CD1c-positive myeloid dendritic cell (primary cell): ENCODE data around the gene ST3GAL4.
A peak's percentile ranks its signal among the peaks of the same experiment; 100 is the strongest.

ENCODE experiments used
- DNase-seq: peaks from one replicate; pipeline ENCODE4 v3.0.0-alpha.2; 2016; ENCODE audit errors: extremely low spot score

The ST3GAL4 gene

DNA sequence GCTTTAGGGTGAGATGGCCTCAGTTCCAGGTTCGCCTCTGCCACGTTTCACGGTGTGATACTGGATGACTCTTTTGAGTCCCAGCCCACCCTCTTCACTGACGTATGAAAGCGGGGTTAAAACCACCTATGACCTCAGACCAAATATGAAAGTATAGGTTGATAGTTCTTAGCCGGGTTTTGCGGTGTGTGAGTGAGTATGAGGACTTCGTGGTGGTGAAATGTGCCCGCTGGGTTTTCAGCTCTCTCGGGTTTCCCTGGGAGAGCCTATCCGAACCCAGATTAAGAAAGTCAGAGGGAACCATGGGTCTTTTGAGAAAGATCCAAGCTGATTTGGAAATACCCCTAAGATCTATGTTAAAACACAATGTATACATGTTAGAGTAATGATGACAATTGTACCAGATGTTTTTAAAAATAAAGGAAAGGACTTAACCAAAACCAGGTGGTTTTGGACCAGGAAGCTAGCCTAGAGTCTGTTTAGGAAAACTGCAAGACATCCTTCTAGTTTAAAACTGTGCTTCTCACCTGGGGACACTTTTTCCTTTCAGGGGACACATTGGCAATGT is 25.8 kb upstream of the ST3GAL4 start:
- DNase-seq = no peak

DNA sequence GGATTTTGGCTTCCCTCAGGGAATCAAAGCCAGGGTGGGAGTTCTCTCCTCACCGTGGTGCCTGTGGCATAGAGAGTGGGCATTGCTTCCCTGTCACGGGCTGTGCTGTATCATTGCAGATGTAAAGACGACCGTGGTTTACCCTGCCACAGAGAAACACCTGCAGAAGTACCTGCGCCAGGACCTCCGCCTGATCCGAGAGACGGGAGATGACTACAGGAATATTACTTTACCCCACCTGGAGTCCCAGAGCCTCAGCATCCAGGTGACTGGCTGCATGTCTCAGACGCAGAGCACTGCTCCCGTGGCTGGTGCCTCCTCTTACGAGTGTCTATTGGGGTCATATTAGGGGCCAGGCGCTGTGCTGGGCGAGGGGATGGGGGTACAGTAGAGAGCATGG is 24.2 kb upstream of the ST3GAL4 start:
- no peak for DNase-seq

DNA sequence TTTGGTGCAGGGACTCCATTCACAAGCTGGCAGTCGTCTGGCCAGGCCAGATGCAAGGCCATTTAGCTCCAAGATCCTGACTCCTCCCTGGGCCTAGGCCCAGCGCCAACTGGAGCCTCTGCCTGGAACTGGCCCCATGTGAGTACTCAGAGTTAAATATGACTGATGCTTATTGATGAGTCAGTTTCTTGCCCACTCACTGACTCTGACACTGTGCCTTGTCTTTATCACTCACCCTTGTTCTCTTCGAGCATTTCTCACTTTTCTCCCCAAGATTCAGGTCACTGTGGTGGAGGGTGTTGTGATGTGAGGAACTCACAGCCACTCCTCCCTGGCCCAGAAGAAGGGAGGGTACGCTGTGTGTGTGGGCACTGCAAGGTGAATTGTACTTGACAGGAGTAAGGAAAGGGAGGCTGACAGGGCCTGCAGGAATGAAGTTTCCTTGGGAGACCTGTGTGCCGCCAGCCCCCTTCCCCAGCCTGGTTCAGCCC is 23.2 kb upstream of the ST3GAL4 start:
- DNase-seq = no peak

DNA sequence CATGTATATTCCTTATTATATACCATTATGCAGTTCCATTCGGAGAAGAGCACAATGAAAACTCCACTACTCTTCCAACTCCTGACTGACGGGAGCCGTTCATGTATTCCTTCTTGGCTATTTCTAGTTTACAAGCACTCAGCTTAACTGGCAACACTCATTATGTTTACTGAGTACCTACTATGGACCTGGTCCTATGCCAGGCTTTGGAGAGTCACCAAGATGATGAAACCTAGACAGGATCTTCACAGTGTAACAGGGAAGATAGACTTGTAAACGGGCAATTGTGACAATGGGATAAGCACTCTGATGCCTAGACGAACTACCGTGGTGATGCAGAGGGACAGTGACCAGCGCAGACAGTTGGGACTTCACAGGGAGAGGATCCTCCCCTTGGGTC is 22.3 kb upstream of the ST3GAL4 start:
- no peak for DNase-seq

DNA sequence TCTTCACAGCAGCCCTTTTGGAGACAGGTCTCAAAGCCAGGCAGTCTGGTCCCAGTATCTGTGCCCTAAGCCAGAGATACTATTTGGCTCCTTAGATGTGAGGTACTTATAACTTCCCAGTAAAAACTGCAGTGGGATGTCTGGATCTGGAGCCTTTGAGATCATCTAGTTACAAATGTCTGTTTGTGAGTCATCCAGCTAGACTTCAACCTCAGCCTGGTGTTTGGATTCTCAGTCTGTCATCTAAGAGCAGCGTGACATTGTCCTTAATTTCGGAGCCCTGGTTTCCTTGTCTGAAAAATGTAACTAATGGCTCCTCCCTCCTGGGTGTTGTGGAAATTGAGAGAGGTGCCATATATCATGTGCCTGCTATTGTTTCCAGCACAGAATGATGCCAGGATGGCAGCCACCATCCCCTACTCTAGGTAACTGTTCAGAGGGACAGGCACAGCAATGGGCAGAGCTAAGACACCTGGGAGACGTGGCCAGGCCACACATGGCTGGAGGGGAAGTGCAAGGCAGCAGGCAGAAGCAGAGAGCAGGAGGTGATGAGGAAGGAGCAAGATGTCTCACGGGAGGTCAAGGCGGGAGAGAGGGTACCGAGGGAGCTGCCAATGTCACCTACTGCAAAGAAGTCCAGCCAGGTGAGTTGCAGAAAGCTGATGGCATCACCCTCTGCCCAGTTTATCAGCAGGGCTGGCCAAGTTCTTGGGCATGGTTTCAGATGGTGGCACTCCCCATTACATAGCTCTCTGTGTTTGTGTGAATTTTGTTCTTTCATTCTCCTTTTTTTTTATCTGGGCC is 20.6 kb upstream of the ST3GAL4 start:
- no peak for DNase-seq

DNA sequence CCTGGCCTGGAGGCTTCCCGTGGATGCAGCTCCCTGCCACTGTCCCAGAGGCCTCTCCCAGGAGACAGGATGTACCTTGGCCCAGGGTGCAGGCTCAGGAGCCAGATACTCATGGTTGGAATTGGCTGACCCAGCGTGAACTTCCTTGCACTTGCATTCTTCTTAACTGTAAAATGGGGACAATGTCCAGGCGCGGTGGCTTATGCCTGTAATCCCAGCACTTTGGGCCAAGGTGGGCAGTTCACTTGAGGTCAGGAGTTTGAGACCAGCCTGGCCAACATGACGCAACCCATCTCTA is 20.1 kb upstream of the ST3GAL4 start:
- DNase-seq = no peak

DNA sequence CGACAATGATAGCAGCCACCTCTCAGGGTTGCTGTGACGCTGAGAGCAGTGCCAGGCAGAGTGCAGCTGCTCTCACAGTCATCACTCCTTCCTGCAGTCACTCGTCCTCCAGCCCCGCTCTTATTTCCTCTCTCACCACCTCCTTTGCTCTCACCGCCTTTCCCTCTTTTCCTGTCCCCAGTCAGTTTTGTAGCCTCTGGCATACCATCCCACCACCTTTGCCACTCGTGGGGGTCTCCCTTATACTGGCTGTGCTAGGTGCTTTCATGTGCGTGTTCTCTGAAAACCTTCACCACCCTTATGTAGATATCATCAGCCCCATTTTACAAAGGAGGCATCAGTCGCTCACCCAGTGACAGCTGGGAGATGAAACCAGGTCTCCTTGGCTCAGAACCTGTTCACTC is 19.3 kb upstream of the ST3GAL4 start:
- DNase-seq = no peak

DNA sequence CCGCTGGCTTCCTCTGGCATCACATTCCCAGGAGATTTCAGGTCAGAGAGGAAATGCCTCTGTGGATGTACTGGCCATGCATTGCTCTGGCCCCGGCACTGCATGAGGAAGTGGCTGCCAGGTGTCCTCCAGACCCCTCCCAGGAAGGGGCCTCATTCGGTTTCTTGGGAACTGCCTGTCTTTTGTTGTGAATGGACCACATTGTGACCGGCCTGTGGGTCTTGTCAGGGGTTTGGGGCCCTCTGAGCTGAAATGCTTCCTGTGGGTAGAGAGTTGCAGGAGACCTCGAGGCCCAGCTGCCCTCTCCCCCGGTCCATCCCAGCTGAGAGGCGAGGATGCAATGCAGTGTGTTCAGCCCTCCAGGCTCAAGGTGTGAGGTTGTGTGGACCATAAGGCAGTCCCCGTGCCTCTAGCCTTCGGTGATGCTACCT is 18.8 kb upstream of the ST3GAL4 start:
- DNase-seq = no peak

DNA sequence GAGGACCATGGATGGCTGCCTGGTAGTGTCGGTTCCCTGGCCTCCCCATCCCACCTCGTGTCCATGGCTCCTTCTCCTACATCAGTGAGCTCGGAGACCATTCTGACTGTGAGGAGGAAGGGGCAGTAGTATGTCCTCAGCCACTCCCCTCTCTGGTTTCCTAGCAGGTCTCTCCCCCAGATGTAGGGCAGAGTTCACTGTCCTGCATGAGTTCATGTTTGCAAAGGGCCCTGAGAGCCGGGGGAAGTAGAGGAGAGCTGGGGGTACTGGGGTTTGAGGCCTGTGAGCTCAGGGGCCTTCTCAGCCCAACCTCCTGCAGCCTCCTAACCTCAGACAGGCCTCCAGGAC is 18.4 kb upstream of the ST3GAL4 start:
- DNase-seq = no peak

DNA sequence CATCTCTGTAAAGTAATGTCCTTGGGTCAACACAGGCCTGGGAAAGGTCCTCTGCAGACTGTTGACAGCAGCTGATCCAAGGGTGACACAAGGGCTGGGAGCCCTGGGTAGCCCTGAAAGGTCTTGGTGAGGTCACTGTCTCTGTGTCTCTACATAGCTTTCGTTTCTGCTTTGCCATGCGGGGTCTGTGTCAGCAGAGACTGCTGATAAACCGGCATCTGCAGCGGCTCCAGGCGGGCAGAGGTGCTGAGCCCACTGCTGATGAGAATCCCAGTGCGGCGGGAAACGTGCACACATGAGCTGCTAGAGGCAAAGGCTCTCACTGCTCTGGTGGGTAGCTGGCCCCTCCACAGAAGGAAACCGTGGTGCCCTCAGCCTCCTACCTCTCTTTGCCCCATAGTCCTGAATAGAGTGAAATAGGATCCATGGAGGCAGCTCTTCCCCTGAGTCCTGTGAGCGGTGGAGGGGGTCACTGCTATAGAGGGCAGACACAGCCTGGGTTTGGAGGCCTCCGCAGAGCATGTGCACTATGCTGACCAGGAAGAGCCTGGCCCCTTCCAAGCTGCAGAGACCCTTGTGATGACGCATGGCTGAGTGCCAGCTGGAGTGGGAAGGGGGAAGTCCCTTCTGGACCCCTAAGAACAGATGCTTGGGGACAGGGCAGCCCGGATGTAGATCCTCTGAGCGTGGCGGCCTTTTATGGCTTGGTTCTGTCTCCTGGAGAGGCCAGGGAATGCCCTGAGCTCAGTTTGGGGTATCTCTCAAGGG is 17.8 kb upstream of the ST3GAL4 start:
- DNase-seq = peak; percentile 35

DNA sequence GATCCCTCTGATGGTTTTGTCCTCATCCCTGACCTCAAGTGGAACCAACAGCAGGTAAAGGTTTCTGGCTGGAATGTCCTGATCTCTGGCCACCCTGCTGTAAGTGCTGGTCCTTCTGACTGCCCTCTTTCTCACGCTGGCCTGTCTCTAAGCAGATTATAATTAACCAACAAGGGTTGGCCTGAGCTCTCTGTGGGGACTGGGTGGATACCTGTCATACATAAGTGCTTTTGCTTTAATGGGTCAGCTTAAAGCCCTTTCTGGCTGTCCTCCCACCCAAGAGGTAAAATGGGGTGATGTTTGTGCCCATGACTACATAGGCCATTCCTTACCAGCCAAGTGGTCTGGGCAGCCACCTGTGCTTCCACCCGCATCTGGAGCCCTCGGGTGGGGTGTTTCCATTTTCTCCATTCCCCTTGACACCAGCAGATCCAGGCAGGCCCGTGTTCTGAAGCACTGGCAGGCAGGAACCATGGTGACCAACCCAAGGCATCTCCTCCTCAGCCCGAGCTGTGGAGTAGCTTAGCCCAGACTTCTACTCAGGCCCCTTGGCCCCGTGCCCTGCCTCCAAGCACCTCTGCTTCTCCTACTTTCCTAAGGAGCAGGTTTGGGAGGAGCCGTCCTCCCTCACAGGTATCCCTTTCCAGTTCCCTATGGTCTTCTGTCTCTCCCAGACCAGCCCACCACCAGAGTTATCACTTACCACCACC is 17.0 kb upstream of the ST3GAL4 start:
- DNase-seq = no peak

DNA sequence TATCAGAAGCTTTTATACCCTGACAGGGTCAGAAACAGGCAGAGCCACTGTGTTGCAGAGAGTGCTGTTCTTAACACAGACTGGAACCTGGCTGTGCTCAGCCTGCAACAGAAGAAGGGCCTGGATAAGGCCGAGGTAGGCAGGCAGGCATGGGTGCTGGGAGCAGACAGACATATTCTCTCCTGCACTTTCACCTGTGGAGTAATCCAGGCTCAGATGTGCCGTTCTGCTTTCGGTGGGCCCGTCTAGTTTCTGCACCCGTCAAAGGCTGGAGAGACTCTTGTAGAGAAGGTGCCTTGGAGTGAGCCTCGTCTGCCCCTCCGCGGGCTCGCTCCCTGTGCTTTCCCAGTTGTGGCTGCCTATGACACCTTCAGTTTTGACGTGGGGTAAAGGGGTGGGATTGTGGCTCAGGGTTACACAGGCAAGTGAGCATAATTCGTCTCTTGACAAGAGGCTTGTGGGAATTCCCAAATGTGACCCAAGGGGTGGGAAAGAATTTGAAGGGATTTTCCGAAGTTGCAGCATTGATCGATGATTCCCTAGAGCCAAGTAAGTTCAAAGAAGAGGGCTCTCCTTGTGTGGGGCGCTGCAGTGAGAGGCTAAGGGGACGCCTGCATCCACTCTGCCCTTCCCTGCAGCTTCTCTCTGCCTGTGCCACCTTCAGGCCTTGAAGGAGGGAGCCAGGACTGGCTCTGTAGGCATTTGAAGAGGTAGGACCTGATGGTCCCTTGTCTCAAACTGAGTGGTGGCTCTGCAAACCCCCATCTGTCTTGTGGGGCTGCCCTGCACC is 16.2 kb upstream of the ST3GAL4 start:
- no peak for DNase-seq

DNA sequence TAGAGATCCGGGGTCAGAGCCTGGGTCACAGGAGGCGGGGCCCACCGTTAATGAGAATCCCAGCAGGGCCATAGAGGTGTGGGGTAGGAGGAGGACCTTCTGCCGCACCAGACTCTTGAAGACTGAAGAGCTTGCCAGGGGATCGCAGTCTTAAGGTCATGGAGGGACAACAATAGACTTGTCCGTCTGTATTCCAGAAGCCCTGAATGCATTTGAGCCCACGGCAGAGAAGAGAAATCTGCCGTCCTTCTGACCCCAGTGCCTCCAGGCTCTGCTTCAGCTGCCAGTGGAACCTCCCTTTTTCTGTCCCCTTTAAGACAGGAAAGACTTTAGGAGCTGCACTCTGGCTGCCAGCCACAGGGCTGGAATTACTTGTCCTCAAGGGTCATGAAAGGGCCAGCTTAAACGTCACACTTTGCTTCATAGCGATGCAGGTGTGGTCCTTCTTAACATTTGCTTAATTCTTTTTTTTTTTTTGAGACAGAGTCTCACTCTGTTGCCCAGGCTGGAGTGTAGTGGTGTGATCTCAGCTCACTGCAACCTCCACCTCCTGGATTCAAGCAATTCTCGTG is 15.5 kb upstream of the ST3GAL4 start:
- DNase-seq = no peak

DNA sequence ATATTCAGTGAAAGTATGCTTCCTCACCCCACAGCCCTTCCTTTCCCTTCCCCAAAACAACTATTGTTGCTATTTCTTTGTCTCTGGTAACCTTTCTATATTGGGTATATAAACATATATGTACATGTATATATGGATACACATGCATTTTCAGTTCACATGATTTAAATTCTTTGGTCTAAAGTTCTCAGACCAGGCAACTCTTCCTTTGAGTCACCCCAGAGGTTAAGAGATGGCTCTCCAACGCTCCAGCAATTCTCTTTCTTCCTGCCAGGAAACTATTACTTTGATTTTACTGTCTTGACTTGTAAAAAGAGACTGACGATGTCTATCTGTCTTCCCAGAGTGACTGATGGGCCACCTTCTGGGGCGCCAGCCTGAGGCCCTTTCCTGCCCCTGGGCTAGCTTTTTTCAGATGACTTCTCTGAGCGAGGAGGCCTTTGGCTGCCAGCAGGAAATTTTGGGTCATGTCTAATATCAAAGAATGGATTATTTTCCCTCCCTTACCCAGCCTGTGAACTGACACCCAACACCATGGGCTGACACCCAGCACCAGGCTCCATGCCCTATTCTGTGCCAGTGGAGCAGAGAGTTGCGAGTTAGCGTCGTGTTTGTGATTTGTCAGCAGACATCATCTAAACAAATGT is 14.4 kb upstream of the ST3GAL4 start:
- DNase-seq = no peak

DNA sequence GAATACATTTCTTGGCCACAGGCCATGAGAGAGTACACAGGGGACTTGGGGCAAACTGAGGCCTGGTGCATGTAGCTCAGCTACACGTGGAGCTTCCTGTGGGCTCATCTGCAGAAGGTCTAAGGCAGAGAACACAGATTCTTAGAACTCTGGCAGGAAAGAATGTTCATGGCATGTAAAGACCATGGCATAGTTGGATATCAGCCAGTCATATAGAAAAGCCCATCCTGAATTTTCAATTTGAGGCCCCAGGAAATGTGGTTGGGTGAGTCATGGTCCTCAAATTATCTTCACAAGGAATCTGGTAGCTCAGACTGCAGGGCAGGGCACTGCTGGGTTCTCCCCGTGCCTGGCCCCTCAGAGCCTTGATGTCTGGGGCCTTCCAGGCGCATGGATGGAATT is 13.7 kb upstream of the ST3GAL4 start:
- no peak for DNase-seq

DNA sequence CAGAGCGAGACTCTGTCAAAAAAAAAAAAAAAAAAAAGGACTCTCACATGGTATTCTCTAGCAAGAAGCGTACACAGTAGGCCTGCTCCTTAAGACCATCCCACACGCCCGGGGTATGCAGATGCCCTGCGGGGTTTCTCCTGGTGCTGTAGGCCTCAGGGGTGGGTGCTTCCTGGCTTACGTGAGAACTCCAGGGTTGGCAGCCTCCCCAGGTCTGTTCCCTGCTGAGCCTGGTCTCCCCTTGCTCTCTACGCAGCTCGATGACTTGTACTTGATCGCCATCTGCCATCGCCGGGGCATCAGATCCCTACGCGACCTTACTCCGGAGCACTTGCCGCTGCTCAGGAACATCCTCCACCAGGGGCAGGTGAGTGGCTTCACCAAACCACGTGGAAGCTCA is 12.4 kb upstream of the ST3GAL4 start:
- no peak for DNase-seq

DNA sequence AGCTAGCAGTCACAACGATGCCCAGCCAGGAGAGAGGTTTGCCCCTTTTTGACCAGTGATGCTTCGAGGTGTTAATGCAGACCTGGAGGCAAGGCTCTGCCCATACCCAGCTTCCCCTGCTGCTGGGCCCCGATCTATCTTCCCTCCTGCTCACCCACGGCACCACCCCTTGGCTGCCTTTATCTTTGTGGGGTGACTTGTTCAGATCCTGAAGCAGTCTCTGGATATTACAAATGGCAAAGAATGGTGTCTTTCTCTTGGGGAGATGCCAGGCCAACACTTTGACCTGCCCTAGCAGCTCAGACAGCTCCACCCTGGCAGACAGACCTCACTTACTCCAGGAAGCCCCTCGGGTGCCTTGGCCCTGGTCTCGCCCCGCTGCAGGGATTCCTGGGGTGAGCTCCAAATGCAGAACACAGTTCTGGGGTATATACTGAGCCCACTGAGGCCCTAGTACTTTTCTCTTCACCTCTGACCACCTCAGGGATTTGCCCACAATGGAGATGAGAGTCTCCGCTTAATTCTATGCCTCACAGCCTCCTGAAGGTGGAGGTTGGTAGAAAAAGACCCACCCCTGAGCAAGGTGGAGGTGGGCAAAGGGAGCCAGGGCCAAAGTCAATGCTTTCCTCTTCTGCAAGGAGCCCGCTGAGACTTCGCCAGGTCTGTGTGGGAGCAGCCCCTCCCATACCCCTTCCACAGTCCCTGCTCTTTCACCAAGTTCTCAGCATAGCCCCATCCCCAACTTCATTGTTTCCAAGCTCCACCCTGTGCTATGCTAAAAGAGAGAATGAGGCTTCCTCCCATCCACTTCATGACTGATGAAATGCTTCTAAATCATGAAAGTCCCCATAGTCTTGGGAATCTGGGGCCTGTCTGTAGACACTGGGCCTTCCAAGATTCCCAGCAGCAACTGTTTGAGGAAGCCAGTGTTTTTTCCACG is 11.1 kb upstream of the ST3GAL4 start:
- DNase-seq = no peak

DNA sequence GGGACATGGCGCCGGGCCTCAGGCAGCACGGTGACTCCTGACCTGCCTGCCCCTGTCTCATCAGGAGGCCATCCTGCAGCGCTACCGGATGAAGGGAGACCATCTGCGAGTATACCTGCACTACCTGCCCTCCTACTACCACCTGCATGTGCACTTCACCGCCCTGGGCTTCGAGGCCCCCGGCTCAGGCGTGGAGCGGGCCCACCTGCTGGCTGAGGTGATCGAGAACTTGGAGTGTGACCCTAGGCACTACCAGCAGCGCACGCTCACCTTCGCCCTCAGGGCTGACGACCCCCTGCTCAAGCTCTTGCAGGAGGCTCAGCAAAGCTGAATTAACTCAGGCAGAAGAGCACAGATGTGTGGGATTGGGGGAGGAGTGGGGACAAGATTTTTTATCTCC is 10.2 kb upstream of the ST3GAL4 start:
- DNase-seq = no peak

DNA sequence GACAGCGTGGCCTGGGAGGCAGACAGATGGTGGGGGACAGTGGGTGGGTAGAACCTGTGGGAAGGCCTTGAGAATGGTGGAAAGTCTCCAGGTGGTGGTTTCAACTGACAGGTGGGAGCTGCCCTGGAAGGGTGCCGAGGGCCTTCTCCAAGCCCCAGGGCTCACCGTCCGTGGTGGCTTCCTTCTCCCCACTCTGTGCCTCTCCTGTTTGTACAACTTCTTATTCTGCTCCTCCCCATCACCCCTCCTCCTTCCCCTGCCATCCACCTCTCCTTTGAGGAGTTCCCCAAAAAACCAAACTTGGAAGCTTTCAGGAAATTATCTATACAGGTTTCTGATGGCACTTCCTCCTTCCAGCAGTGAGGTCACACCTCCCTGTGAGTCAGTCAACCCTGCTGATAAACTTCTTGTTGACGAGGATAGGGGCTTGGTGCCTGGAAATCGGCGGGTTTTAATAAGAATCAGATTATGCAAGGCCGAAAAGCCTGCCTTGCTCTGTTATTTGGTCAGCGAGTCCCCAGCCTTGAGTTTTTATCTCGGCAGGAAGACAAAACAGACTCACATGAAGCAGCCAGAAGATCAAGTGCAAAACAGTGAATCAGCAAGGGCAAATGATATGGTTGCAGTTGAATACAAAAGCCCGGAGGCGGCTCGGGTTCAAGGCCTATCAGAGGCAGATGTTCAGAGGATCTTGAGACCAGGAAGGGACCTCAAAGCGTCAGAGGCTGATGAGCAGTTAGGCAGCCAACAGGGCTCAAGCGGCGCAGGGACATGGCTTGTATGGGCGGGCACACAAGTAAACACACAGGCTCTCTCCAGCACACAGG is 9.5 kb upstream of the ST3GAL4 start:
- peak; percentile 90 for DNase-seq
